GM19351 (cell line): ENCODE data around the gene PKP2.
"Not testable (repeated sequence)": the region's sequence is repeated elsewhere in the genome, so short reads cannot be mapped to it uniquely, and the experiment has no call there.

Source experiments
- ATAC-seq: cut with Tn5 transposase; IDR thresholded peaks from one replicate; pipeline ENCODE4 v1.9.1; 2021; ENCODE audit warnings: mild to moderate bottlenecking, moderate library complexity; ENCODE audit not compliant: unreplicated experiment

PKP2 gene

GRCh38 chr12:32864731-32865130, 31.8 kb downstream of the PKP2 start:
- no peak for ATAC-seq

GRCh38 chr12:32863128-32863527, 33.4 kb downstream of the PKP2 start:
- ATAC-seq: no peak

GRCh38 chr12:32861658-32862057, 34.9 kb downstream of the PKP2 start:
- ATAC-seq: not testable (repeated sequence)

- no peak for ATAC-seq
Observed at GRCh38 chr12:32860192-32860591, 36.4 kb downstream of the PKP2 start.

GRCh38 chr12:32859389-32859788, 37.2 kb downstream of the PKP2 start:
- ATAC-seq: no peak

- no peak for ATAC-seq
Observed at GRCh38 chr12:32854716-32855115, 41.9 kb downstream of the PKP2 start.

- no peak for ATAC-seq
Observed at GRCh38 chr12:32854097-32854496, 42.5 kb downstream of the PKP2 start.

- ATAC-seq: no peak
Observed at GRCh38 chr12:32847287-32847686, 49.3 kb downstream of the PKP2 start.

GRCh38 chr12:32846053-32846452, 50.5 kb downstream of the PKP2 start:
- ATAC-seq: no peak

GRCh38 chr12:32843528-32844095, 53.0 kb downstream of the PKP2 start:
- ATAC-seq: no peak

GRCh38 chr12:32841061-32841460, 55.5 kb downstream of the PKP2 start:
- ATAC-seq: no peak

- ATAC-seq: no peak
Observed at GRCh38 chr12:32839828-32840227, 56.7 kb downstream of the PKP2 start.

GRCh38 chr12:32837974-32838373, 58.6 kb downstream of the PKP2 start:
- ATAC-seq: no peak

GRCh38 chr12:32836710-32837109, 59.9 kb downstream of the PKP2 start:
- ATAC-seq: no peak

GRCh38 chr12:32834122-32834521, 62.5 kb downstream of the PKP2 start:
- no peak for ATAC-seq

GRCh38 chr12:32828552-32828951, 68.0 kb downstream of the PKP2 start:
- no peak for ATAC-seq

- no peak for ATAC-seq
Observed at GRCh38 chr12:32828120-32828519, 68.5 kb downstream of the PKP2 start.

- no peak for ATAC-seq
Observed at GRCh38 chr12:32826807-32827412, 69.7 kb downstream of the PKP2 start.

- no peak for ATAC-seq
Observed at GRCh38 chr12:32824596-32824995, 72.0 kb downstream of the PKP2 start.

GRCh38 chr12:32822344-32822743, 74.2 kb downstream of the PKP2 start:
- no peak for ATAC-seq

GRCh38 chr12:32821710-32822109, 74.9 kb downstream of the PKP2 start:
- ATAC-seq: no peak

GRCh38 chr12:32821293-32821692, 75.3 kb downstream of the PKP2 start:
- no peak for ATAC-seq

GRCh38 chr12:32820376-32820931, 76.1 kb downstream of the PKP2 start:
- no peak for ATAC-seq
